Measurements from ENCODE around the gene MTUS2. TPM values are rescaled to one million over a fixed set of nuclear protein-coding genes. Genes with fewer than 3 reads are reported as not detected.

The MTUS2 gene
- total RNA-seq, 1 donor from 2014 or later = not detected

GRCh38 chr13:29474991-29475390 lies 654.9 kb downstream of the MTUS2 start:
- H3K9me3 Mint-ChIP-seq = no peaks in the 10 kb centered on the region
- peaks cover 9% of the 10 kb centered on the region for H3K27me3 Mint-ChIP-seq
- intact Hi-C loops (cut with micrococcal nuclease) = no loop called here
- H3K4me3 Mint-ChIP-seq = no peak overlapping the region
- no peak for DNase-seq
- no peaks in the 10 kb centered on the region for H3K36me3 Mint-ChIP-seq (ENCODE audit: low read depth)
- H3K4me1 Mint-ChIP-seq = no peaks in the 10 kb centered on the region
- no peak overlapping the region for H3K27ac Mint-ChIP-seq

- no peak overlapping the region for H3K4me3 Mint-ChIP-seq
- no peaks in the 10 kb centered on the region for H3K36me3 Mint-ChIP-seq (ENCODE audit: low read depth)
- H3K27ac Mint-ChIP-seq = no peak overlapping the region
- peaks cover 10% of the 10 kb centered on the region for H3K27me3 Mint-ChIP-seq
- no peak for DNase-seq
- intact Hi-C loops (cut with micrococcal nuclease) = no loop called here
- H3K9me3 Mint-ChIP-seq = no peaks in the 10 kb centered on the region
- no peaks in the 10 kb centered on the region for H3K4me1 Mint-ChIP-seq
Observed at GRCh38 chr13:29476046-29476445, 655.9 kb downstream of the MTUS2 start.

GRCh38 chr13:29479716-29480492 lies 659.8 kb downstream of the MTUS2 start:
- no peaks in the 10 kb centered on the region for H3K4me1 Mint-ChIP-seq
- H3K27me3 Mint-ChIP-seq = peaks cover 9% of the 10 kb centered on the region
- H3K9me3 Mint-ChIP-seq = no peaks in the 10 kb centered on the region

GRCh38 chr13:29480893-29481525 lies 660.9 kb downstream of the MTUS2 start:
- intact Hi-C loops (cut with micrococcal nuclease) = no loop called here
- peaks cover 9% of the 10 kb centered on the region for H3K27me3 Mint-ChIP-seq
- DNase-seq = no peak
- H3K36me3 Mint-ChIP-seq (ENCODE audit: low read depth) = no peaks in the 10 kb centered on the region
- no peak overlapping the region for H3K27ac Mint-ChIP-seq
- no peaks in the 10 kb centered on the region for H3K4me1 Mint-ChIP-seq
- no peak overlapping the region for H3K4me3 Mint-ChIP-seq
- H3K9me3 Mint-ChIP-seq = no peaks in the 10 kb centered on the region

More at GRCh38 chr13:29479716-29480492, 659.8 kb downstream of the MTUS2 start:
- H3K36me3 Mint-ChIP-seq (ENCODE audit: low read depth) = no peaks in the 10 kb centered on the region
- intact Hi-C loops (cut with micrococcal nuclease) = no loop called here
- DNase-seq = no peak
- no peak overlapping the region for H3K4me3 Mint-ChIP-seq
- H3K27ac Mint-ChIP-seq = no peak overlapping the region

GRCh38 chr13:29481603-29482002 lies 661.5 kb downstream of the MTUS2 start:
- no peak overlapping the region for H3K4me3 Mint-ChIP-seq
- no peaks in the 10 kb centered on the region for H3K36me3 Mint-ChIP-seq (ENCODE audit: low read depth)
- H3K4me1 Mint-ChIP-seq = no peaks in the 10 kb centered on the region
- intact Hi-C loops (cut with micrococcal nuclease) = no loop called here
- DNase-seq = no peak
- no peak overlapping the region for H3K27ac Mint-ChIP-seq
- H3K27me3 Mint-ChIP-seq = peaks cover 10% of the 10 kb centered on the region
- no peaks in the 10 kb centered on the region for H3K9me3 Mint-ChIP-seq

- no peaks in the 10 kb centered on the region for H3K36me3 Mint-ChIP-seq (ENCODE audit: low read depth)
- no peaks in the 10 kb centered on the region for H3K9me3 Mint-ChIP-seq
- peaks cover 5% of the 10 kb centered on the region for H3K27me3 Mint-ChIP-seq
- intact Hi-C loops (cut with micrococcal nuclease) = no loop called here
- no peaks in the 10 kb centered on the region for H3K4me1 Mint-ChIP-seq
- no peak overlapping the region for H3K4me3 Mint-ChIP-seq
- H3K27ac Mint-ChIP-seq = no peak overlapping the region
- no peak for DNase-seq
Observed at GRCh38 chr13:29482504-29482903, 662.4 kb downstream of the MTUS2 start.

- H3K9me3 Mint-ChIP-seq = no peaks in the 10 kb centered on the region
- H3K4me3 Mint-ChIP-seq = no peak overlapping the region
- intact Hi-C loops (cut with micrococcal nuclease) = no loop called here
- no peak overlapping the region for H3K27ac Mint-ChIP-seq
- H3K4me1 Mint-ChIP-seq = no peaks in the 10 kb centered on the region
- DNase-seq = no peak
- peaks cover 4% of the 10 kb centered on the region for H3K27me3 Mint-ChIP-seq
- H3K36me3 Mint-ChIP-seq (ENCODE audit: low read depth) = no peaks in the 10 kb centered on the region
Observed at GRCh38 chr13:29483211-29483610, 663.1 kb downstream of the MTUS2 start.

- Mint-ChIP-seq H3K27ac (no peak overlapping the region), H3K4me3 (no peak overlapping the region), H3K9me3 (no peaks in the 10 kb centered on the region), H3K4me1 (no peaks in the 10 kb centered on the region), H3K36me3 (ENCODE audit: low read depth) (no peaks in the 10 kb centered on the region), H3K27me3 (peaks cover 4% of the 10 kb centered on the region)
- intact Hi-C loops (cut with micrococcal nuclease) = no loop called here
- no peak for DNase-seq
Observed at GRCh38 chr13:29483623-29484022, 663.5 kb downstream of the MTUS2 start.

GRCh38 chr13:29484236-29484635 lies 664.1 kb downstream of the MTUS2 start:
- H3K36me3 Mint-ChIP-seq (ENCODE audit: low read depth) = no peaks in the 10 kb centered on the region
- H3K4me3 Mint-ChIP-seq = no peak overlapping the region
- DNase-seq = no peak
- intact Hi-C loops (cut with micrococcal nuclease) = no loop called here
- no peak overlapping the region for H3K27ac Mint-ChIP-seq
- no peaks in the 10 kb centered on the region for H3K9me3 Mint-ChIP-seq
- no peaks in the 10 kb centered on the region for H3K4me1 Mint-ChIP-seq
- peaks cover 4% of the 10 kb centered on the region for H3K27me3 Mint-ChIP-seq

GRCh38 chr13:29484796-29485195 lies 664.7 kb downstream of the MTUS2 start:
- intact Hi-C loops (cut with micrococcal nuclease) = no loop called here
- H3K4me3 Mint-ChIP-seq = no peak overlapping the region
- H3K36me3 Mint-ChIP-seq (ENCODE audit: low read depth) = no peaks in the 10 kb centered on the region
- no peak overlapping the region for H3K27ac Mint-ChIP-seq
- DNase-seq = no peak
- H3K27me3 Mint-ChIP-seq = peaks cover 4% of the 10 kb centered on the region
- no peaks in the 10 kb centered on the region for H3K9me3 Mint-ChIP-seq
- no peaks in the 10 kb centered on the region for H3K4me1 Mint-ChIP-seq

- H3K36me3 Mint-ChIP-seq (ENCODE audit: low read depth) = no peaks in the 10 kb centered on the region
- H3K4me3 Mint-ChIP-seq = no peak overlapping the region
- intact Hi-C loops (cut with micrococcal nuclease) = no loop called here
- no peak for DNase-seq
- no peak overlapping the region for H3K27ac Mint-ChIP-seq
- peaks cover 2% of the 10 kb centered on the region for H3K27me3 Mint-ChIP-seq
- no peaks in the 10 kb centered on the region for H3K4me1 Mint-ChIP-seq
- H3K9me3 Mint-ChIP-seq = no peaks in the 10 kb centered on the region
Observed at GRCh38 chr13:29486551-29486950, 666.4 kb downstream of the MTUS2 start.

- intact Hi-C loops (cut with micrococcal nuclease) = no loop called here
- no peak for DNase-seq
- no peaks in the 10 kb centered on the region for H3K36me3 Mint-ChIP-seq (ENCODE audit: low read depth)
Observed at GRCh38 chr13:29487466-29488454, 667.6 kb downstream of the MTUS2 start.

GRCh38 chr13:29489650-29490560 lies 669.8 kb downstream of the MTUS2 start:
- DNase-seq = no peak
- Mint-ChIP-seq H3K36me3 (ENCODE audit: low read depth) (no peaks in the 10 kb centered on the region), H3K27me3 (peaks cover 4% of the 10 kb centered on the region), H3K27ac (no peak overlapping the region), H3K4me3 (no peak overlapping the region), H3K4me1 (no peaks in the 10 kb centered on the region), H3K9me3 (no peaks in the 10 kb centered on the region)
- intact Hi-C loops (cut with micrococcal nuclease) = no loop called here

More at GRCh38 chr13:29487466-29488454, 667.6 kb downstream of the MTUS2 start:
- no peaks in the 10 kb centered on the region for H3K9me3 Mint-ChIP-seq
- H3K4me3 Mint-ChIP-seq = no peak overlapping the region
- H3K27ac Mint-ChIP-seq = no peak overlapping the region
- H3K4me1 Mint-ChIP-seq = no peaks in the 10 kb centered on the region
- H3K27me3 Mint-ChIP-seq = peaks cover 2% of the 10 kb centered on the region
